Measurements from ENCODE around the gene CD320.

Gene CD320

DNA sequence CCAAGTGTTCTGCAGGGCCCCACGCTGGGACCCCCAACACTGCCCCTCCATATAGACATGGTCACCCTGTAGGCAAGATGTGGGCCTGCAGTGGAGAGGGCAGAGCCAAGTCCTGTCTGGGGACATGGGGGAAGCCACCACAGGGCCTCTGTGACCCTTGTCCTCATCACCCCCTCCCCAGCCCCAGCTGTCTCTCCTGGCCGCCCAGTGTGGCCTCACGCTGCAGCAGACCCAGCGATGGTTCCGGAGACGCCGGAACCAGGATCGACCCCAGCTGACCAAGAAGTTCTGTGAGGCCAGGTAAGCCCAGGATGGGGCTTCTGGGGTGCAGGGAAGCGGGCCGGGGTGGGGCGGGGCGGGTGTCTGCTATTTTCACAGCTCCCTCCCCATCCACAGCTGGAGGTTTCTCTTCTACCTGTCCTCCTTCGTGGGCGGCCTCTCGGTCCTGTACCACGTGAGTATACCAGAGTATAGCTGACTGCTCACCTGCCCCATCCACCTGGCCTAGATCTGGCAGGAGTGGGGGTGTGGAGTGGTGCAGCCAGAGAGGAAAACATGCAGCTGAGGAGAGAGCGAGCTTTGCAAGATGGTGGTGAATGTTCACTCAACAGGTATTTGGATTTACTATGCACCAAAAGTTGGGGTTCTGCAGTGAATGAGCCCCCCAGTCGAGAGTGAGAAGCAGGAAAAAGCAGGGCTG is 52.6 kb downstream of the CD320 start:
- no peak overlapping the region for H2BK12ac ChIP-seq (ENCODE audit: low read length in 2 of 2)
- no peaks in the 10 kb centered on the region for H3K4me1 ChIP-seq (ENCODE audit: control insufficient read depth, insufficient read depth, low read depth, low read length)
- no peak overlapping the region for H3K4me3 ChIP-seq (ENCODE audit: insufficient read depth in 1 of 2, low read depth in 1 of 2, low read length in 2 of 2)
- H2BK120ac ChIP-seq (ENCODE audit: low read depth, low read length), result no peak overlapping the region
- no peaks in the 10 kb centered on the region for H3K79me1 ChIP-seq (replicated peaks; ENCODE audit: low read length, poor library complexity, severe bottlenecking)
- no peak overlapping the region for H3K18ac ChIP-seq (ENCODE audit: low read depth in 1 of 2, low read length in 2 of 2)
- WGBS, result 89% methylated on average over 17 of the region's 18 CpGs
- no peaks in the 10 kb centered on the region for H3K27me3 ChIP-seq (ENCODE audit: control insufficient read depth in 1 of 2, insufficient read depth in 1 of 2, low read length in 2 of 2)
- H4K91ac ChIP-seq (ENCODE audit: low read length), result no peak overlapping the region
- no peak overlapping the region for H2BK5ac ChIP-seq (ENCODE audit: low read depth, low read length, poor library complexity, severe bottlenecking)
- H3K23ac ChIP-seq (ENCODE audit: low read length in 2 of 2), result peak overlapping the region in 1 of 2 experiments; percentile 36
- no peak for DNase-seq
- H3K9ac ChIP-seq (ENCODE audit: low read length), result no peak overlapping the region
- H2AK5ac ChIP-seq (ENCODE audit: low read length, severe bottlenecking), result no peak overlapping the region
- H3K27ac ChIP-seq (ENCODE audit: low read length, poor library complexity, severe bottlenecking), result no peak overlapping the region
- H3K4ac ChIP-seq (ENCODE audit: low read depth in 1 of 2, low read length in 2 of 2), result no peak overlapping the region
- no peak overlapping the region for H3K14ac ChIP-seq (ENCODE audit: low read length in 2 of 2)
- no peaks in the 10 kb centered on the region for H3K9me3 ChIP-seq (ENCODE audit: control insufficient read depth, low read length)
- H3K36me3 ChIP-seq (ENCODE audit: control insufficient read depth in 1 of 2, insufficient read depth in 2 of 2, low read depth in 1 of 2, low read length in 2 of 2), result peaks cover 13 to 33% of the 10 kb centered on the region in 2 experiments
- no peak overlapping the region for H2AFZ ChIP-seq (ENCODE audit: low read depth, low read length)
- no peak overlapping the region for H3K4me2 ChIP-seq (ENCODE audit: low read length, poor library complexity, severe bottlenecking)
- no peak overlapping the region for H4K8ac ChIP-seq (ENCODE audit: low read length)
- no peak overlapping the region for H2BK15ac ChIP-seq (ENCODE audit: low read depth, poor library complexity, severe bottlenecking)

DNA sequence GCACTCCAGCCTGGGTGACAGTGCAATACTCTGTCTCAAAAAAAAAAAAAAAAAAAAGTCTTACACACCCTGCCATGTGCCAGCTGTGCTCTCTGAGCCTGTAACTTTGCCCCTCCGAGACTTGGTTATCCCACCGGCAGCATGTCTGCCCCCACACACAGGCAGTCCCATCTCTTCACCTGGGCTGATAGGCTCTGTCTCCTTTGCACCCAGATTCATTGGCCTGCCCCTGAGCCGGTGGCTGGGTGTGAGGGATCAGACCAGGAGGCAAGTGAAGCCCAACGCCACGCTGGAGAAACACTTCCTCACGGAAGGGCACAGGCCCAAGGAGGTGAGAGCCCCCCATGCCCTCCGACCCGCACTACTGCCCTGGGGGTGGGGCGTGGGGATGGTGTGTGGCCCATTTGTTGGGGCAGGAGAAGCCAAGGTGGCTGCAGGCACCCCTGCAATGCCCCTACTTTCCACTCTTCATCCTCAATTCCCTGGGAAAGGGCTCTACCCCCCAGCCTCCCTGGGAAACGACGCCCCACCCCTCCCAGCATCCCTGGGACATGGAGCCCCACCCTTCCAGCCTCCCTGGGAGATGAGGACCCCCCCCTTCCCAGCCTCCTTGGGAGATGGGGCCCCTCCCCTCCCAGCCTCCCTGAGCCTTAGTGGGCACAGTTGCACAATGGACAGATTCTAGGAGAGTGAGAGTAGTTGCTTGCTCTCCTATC is 53.7 kb downstream of the CD320 start:
- Histone ChIP-seq H3K9ac (ENCODE audit: low read length) (no peak overlapping the region), H3K4me3 (ENCODE audit: insufficient read depth in 1 of 2, low read depth in 1 of 2, low read length in 2 of 2) (no peak overlapping the region), H3K4ac (ENCODE audit: low read depth in 1 of 2, low read length in 2 of 2) (no peak overlapping the region), H2AK5ac (ENCODE audit: low read length, severe bottlenecking) (no peak overlapping the region), H3K27ac (ENCODE audit: low read length, poor library complexity, severe bottlenecking) (no peak overlapping the region), H2BK120ac (ENCODE audit: low read depth, low read length) (no peak overlapping the region), H3K27me3 (ENCODE audit: control insufficient read depth in 1 of 2, insufficient read depth in 1 of 2, low read length in 2 of 2) (no peaks in the 10 kb centered on the region), H4K91ac (ENCODE audit: low read length) (no peak overlapping the region), H3K14ac (ENCODE audit: low read length in 2 of 2) (no peak overlapping the region), H2BK15ac (ENCODE audit: low read depth, poor library complexity, severe bottlenecking) (no peak overlapping the region), H3K23ac (ENCODE audit: low read length in 2 of 2) (no peak overlapping the region), H3K18ac (ENCODE audit: low read depth in 1 of 2, low read length in 2 of 2) (no peak overlapping the region), H3K4me1 (ENCODE audit: control insufficient read depth, insufficient read depth, low read depth, low read length) (no peaks in the 10 kb centered on the region), H2AFZ (ENCODE audit: low read depth, low read length) (no peak overlapping the region), H2BK5ac (ENCODE audit: low read depth, low read length, poor library complexity, severe bottlenecking) (no peak overlapping the region), H2BK12ac (ENCODE audit: low read length in 2 of 2) (no peak overlapping the region), H3K36me3 (ENCODE audit: control insufficient read depth in 1 of 2, insufficient read depth in 2 of 2, low read depth in 1 of 2, low read length in 2 of 2) (peaks cover 13 to 33% of the 10 kb centered on the region in 2 experiments), H4K8ac (ENCODE audit: low read length) (no peak overlapping the region), H3K79me1 (replicated peaks; ENCODE audit: low read length, poor library complexity, severe bottlenecking) (no peaks in the 10 kb centered on the region), H3K9me3 (ENCODE audit: control insufficient read depth, low read length) (no peaks in the 10 kb centered on the region), H3K4me2 (ENCODE audit: low read length, poor library complexity, severe bottlenecking) (no peak overlapping the region)
- 89% methylated on average over 10 of the region's 11 CpGs for WGBS
- no peak for DNase-seq

DNA sequence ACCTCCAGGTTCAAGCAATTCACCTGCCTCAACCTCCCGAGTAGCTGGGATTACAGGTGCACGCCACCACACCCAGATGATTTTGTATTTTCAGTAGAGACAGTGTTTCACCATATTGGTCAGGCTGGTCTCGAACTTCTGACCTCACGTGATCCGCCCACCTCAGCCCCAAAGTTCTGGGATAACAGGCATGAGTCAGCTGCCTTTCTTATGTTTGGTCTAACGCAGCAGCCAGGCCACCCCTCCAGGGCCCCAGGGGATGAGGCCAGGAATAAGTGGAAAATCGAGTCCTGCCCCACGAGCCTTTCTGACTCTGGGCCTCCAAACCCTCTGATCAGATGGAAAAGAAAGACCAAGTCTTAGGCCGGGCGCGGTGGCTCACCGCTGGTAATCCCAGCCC is 54.5 kb downstream of the CD320 start:
- Histone ChIP-seq H3K4ac (ENCODE audit: low read depth in 1 of 2, low read length in 2 of 2) (no peak overlapping the region), H3K4me2 (ENCODE audit: low read length, poor library complexity, severe bottlenecking) (no peak overlapping the region), H3K14ac (ENCODE audit: low read length in 2 of 2) (no peak overlapping the region), H3K9me3 (ENCODE audit: control insufficient read depth, low read length) (no peaks in the 10 kb centered on the region), H2BK5ac (ENCODE audit: low read depth, low read length, poor library complexity, severe bottlenecking) (no peak overlapping the region), H2AK5ac (ENCODE audit: low read length, severe bottlenecking) (no peak overlapping the region), H3K9ac (ENCODE audit: low read length) (no peak overlapping the region), H3K23ac (ENCODE audit: low read length in 2 of 2) (no peak overlapping the region), H2BK15ac (ENCODE audit: low read depth, poor library complexity, severe bottlenecking) (no peak overlapping the region), H4K91ac (ENCODE audit: low read length) (no peak overlapping the region), H3K79me1 (replicated peaks; ENCODE audit: low read length, poor library complexity, severe bottlenecking) (no peaks in the 10 kb centered on the region), H3K4me3 (ENCODE audit: insufficient read depth in 1 of 2, low read depth in 1 of 2, low read length in 2 of 2) (no peak overlapping the region), H2BK120ac (ENCODE audit: low read depth, low read length) (no peak overlapping the region), H2AFZ (ENCODE audit: low read depth, low read length) (no peak overlapping the region), H3K27ac (ENCODE audit: low read length, poor library complexity, severe bottlenecking) (no peak overlapping the region), H3K4me1 (ENCODE audit: control insufficient read depth, insufficient read depth, low read depth, low read length) (no peaks in the 10 kb centered on the region), H4K8ac (ENCODE audit: low read length) (no peak overlapping the region), H3K36me3 (ENCODE audit: control insufficient read depth in 1 of 2, insufficient read depth in 2 of 2, low read depth in 1 of 2, low read length in 2 of 2) (peaks cover 13 to 33% of the 10 kb centered on the region in 2 experiments), H2BK12ac (ENCODE audit: low read length in 2 of 2) (no peak overlapping the region), H3K18ac (ENCODE audit: low read depth in 1 of 2, low read length in 2 of 2) (no peak overlapping the region), H3K27me3 (ENCODE audit: control insufficient read depth in 1 of 2, insufficient read depth in 1 of 2, low read length in 2 of 2) (no peaks in the 10 kb centered on the region)
- DNase-seq, result no peak
- WGBS, result 77% methylated on average over 12 of the region's 12 CpGs

DNA sequence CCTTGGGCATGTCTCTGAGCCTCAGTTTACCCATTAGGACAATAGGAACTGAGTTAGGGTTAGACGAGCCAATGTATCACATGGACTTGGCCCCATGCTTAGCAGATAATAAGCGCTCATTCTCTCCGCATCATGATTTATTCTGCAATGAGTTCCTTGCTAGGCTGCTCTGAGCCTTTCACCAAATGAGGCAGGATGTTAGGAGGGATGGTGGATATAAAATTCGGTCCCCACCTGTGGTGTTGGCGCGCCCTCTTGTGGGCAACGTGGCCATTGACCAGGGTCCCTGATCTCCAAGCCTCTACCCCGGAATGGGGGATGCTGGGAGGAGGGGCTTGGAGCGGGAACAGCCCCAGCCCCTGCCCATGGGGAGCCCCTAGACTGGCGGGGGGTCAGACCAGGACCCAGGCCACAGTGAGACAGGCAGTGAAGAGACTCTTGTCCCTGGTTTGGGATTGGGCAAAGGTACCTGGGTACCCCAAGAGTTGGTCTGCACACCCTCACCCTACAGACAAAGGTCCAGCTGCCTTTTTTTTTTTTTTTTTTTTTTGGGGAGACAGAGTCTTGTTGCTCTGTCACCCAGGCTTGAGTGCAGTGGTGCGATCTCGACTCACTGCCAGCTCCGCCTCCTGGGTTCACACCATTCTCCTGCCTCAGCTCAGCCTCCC is 55.1 kb downstream of the CD320 start:
- no peaks in the 10 kb centered on the region for H3K4me1 ChIP-seq (ENCODE audit: control insufficient read depth, insufficient read depth, low read depth, low read length)
- H3K27me3 ChIP-seq (ENCODE audit: control insufficient read depth in 1 of 2, insufficient read depth in 1 of 2, low read length in 2 of 2), result no peaks in the 10 kb centered on the region

More for the DNA sequence above, 55.1 kb downstream of the CD320 start:
- Histone ChIP-seq H3K18ac (ENCODE audit: low read depth in 1 of 2, low read length in 2 of 2) (no peak overlapping the region), H3K4me3 (ENCODE audit: insufficient read depth in 1 of 2, low read depth in 1 of 2, low read length in 2 of 2) (no peak overlapping the region), H3K9ac (ENCODE audit: low read length) (no peak overlapping the region), H3K36me3 (ENCODE audit: control insufficient read depth in 1 of 2, insufficient read depth in 2 of 2, low read depth in 1 of 2, low read length in 2 of 2) (peaks cover 13 to 31% of the 10 kb centered on the region in 2 experiments), H3K4me2 (ENCODE audit: low read length, poor library complexity, severe bottlenecking) (no peak overlapping the region), H3K27ac (ENCODE audit: low read length, poor library complexity, severe bottlenecking) (no peak overlapping the region), H2BK12ac (ENCODE audit: low read length in 2 of 2) (no peak overlapping the region), H2AFZ (ENCODE audit: low read depth, low read length) (no peak overlapping the region), H2AK5ac (ENCODE audit: low read length, severe bottlenecking) (no peak overlapping the region), H3K4ac (ENCODE audit: low read depth in 1 of 2, low read length in 2 of 2) (no peak overlapping the region), H3K9me3 (ENCODE audit: control insufficient read depth, low read length) (no peaks in the 10 kb centered on the region), H3K79me1 (replicated peaks; ENCODE audit: low read length, poor library complexity, severe bottlenecking) (no peaks in the 10 kb centered on the region), H4K91ac (ENCODE audit: low read length) (no peak overlapping the region), H3K14ac (ENCODE audit: low read length in 2 of 2) (no peak overlapping the region), H3K23ac (ENCODE audit: low read length in 2 of 2) (no peak overlapping the region), H2BK120ac (ENCODE audit: low read depth, low read length) (no peak overlapping the region), H2BK5ac (ENCODE audit: low read depth, low read length, poor library complexity, severe bottlenecking) (no peak overlapping the region), H4K8ac (ENCODE audit: low read length) (no peak overlapping the region), H2BK15ac (ENCODE audit: low read depth, poor library complexity, severe bottlenecking) (no peak overlapping the region)
- WGBS, result 15% methylated on average over 9 of the region's 13 CpGs
- peak; percentile 76 for DNase-seq
